Measurements from ENCODE around the gene SH3GL2.
"Not testable (repeated sequence)": the region's sequence is repeated elsewhere in the genome, so short reads cannot be mapped to it uniquely, and the experiment has no call there.

The SH3GL2 gene

DNA sequence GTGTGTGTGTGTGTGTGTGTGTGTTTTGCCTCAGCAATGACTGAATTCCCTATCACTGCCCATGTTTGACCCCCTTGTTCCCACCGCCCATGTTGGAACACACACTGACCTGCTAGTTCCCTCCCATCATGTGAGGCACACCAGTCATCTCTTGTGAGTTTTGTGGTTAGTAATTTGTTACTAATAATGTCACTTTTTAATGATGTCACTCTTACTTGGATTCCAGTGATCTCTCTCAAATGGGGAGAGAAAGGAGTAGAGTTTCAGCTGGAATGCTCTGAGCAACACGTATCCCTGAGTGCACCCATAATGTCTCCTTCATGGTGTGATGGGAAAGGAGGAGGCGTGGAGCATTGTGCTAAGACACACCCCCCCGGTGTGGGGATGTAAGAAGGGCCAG lies 172.6 kb downstream of the SH3GL2 start:
- Histone ChIP-seq H3K27ac (no peak overlapping the region), H3K4me3 (no peak overlapping the region), H3K9me3 (peaks cover 0 to 4% (median 0%) of the 10 kb centered on the region in 3 donors), H3K36me3 (no peaks in the 10 kb centered on the region), H3K27me3 (no peaks in the 10 kb centered on the region), H3K4me1 (no peaks in the 10 kb centered on the region)
- TF ChIP-seq, protein P1, sequence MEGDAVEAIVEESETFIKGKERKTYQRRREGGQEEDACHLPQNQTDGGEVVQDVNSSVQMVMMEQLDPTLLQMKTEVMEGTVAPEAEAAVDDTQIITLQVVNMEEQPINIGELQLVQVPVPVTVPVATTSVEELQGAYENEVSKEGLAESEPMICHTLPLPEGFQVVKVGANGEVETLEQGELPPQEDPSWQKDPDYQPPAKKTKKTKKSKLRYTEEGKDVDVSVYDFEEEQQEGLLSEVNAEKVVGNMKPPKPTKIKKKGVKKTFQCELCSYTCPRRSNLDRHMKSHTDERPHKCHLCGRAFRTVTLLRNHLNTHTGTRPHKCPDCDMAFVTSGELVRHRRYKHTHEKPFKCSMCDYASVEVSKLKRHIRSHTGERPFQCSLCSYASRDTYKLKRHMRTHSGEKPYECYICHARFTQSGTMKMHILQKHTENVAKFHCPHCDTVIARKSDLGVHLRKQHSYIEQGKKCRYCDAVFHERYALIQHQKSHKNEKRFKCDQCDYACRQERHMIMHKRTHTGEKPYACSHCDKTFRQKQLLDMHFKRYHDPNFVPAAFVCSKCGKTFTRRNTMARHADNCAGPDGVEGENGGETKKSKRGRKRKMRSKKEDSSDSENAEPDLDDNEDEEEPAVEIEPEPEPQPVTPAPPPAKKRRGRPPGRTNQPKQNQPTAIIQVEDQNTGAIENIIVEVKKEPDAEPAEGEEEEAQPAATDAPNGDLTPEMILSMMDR (IDR thresholded peaks at IDR 0.05) = no peak
- DNase-seq = no peak
- intact Hi-C loops (cut with DNase I; ENCODE audit: low total_unique reads) = no loop called here

DNA sequence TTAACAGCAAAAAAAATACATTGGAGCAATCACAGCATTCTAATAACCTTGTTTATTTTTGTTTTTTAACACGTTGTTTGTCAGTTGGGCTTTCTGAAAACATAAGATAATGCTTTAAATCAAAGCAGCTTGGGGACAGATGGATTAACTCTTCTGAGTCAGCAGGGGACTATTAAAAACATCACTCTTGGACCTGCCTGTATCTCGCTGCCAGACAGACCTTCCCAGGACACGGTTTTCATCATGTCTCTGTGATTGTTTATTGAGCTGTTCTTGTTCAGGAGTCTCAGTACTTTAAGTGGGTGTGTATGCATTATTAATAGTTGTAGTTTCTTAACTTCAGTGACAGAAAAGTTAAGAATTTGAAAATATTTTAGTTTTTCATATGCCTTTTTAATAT lies 173.2 kb downstream of the SH3GL2 start:
- DNase-seq = no peak
- Histone ChIP-seq H3K4me1 (no peaks in the 10 kb centered on the region), H3K36me3 (no peaks in the 10 kb centered on the region), H3K27ac (no peak overlapping the region), H3K9me3 (peaks cover 0 to 4% (median 0%) of the 10 kb centered on the region in 3 donors), H3K4me3 (no peak overlapping the region), H3K27me3 (no peaks in the 10 kb centered on the region)
- intact Hi-C loops (cut with DNase I; ENCODE audit: low total_unique reads) = no loop called here
- TF ChIP-seq, protein P1 (IDR thresholded peaks at IDR 0.05) = no peak

DNA sequence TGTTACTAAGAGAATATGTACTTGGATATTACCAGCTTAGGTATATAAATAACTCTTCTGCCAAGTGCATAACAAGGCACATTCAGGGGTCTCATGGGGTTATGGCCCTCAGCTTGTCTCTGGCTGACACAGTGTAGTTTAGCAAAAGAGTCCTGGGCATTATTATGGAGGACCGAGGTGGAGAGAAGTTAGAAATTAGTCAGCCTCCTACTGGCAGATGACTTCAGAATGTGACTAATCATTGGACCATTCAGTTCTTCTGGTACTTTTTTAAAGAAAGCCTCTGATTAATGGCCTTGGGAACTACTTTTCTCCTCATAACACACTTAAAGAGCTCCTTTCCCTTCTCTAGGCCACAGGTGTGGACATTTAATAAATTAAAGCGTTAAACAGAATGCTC lies 178.9 kb downstream of the SH3GL2 start:
- Histone ChIP-seq H3K27me3 (no peaks in the 10 kb centered on the region), H3K9me3 (peaks cover 0 to 4% (median 0%) of the 10 kb centered on the region in 3 donors), H3K4me3 (no peak overlapping the region), H3K4me1 (no peaks in the 10 kb centered on the region), H3K27ac (no peak overlapping the region), H3K36me3 (no peaks in the 10 kb centered on the region)
- TF ChIP-seq, protein P1 (IDR thresholded peaks at IDR 0.05) = no peak
- intact Hi-C loops (cut with DNase I; ENCODE audit: low total_unique reads) = no loop called here
- no peak for DNase-seq

DNA sequence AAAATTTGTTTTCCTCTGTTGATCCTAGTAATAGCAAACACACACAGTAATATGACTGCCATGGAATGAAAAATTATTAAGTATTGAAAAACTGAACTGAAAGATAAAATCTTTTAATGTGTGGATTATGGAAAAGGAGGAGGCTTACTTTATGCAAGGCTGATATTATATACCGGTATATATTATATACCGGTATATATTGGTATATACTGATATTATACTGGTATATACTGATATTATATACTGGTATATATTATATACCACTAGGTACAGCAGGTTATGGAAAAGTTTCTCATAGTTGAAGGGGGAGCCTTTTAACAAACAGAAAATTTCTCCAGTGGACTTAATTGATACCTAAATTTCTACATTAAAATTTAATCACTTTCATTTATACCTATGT lies 181.4 kb downstream of the SH3GL2 start:
- TF ChIP-seq, protein P1 (IDR thresholded peaks at IDR 0.05) = no peak
- no peaks in the 10 kb centered on the region for H3K36me3 ChIP-seq
- DNase-seq = no peak
- H3K4me1 ChIP-seq = no peaks in the 10 kb centered on the region
- H3K27ac ChIP-seq = no peak overlapping the region
- no peaks in the 10 kb centered on the region for H3K9me3 ChIP-seq
- intact Hi-C loops (cut with DNase I; ENCODE audit: low total_unique reads) = no loop called here
- H3K4me3 ChIP-seq = no peak overlapping the region
- H3K27me3 ChIP-seq = no peaks in the 10 kb centered on the region

DNA sequence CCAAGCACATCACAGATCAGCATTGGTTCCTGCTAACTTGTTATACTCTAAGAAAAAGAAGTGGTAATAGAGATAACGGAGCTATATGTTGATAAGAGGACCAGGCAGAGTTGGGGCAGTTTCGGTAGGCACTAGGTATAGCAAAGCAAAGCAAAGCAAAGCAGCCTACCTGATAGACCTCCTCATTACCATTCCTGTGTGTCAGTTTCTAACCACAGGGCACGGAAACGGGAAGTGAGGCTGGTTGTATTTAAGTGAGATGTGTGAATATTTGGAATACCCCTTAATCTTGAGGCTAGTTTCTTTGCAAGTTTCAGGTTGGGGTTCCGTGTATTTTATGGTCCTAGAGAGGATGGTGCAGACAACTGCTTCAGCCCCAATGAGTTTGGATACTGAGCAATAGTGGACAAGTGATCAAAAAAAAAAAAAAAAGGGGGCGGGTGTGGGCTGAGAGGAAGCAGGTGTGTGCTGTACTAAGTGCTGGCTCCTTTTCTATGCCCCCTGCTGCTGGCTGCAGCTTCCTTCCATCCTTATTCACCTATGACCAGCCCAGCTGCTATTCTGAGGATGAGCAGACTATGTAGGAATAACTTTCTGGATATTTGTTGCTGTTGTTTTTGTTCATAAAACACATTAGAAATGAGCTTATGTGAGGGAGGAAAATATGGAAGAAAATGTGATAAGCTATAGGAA lies 183.3 kb downstream of the SH3GL2 start:
- Histone ChIP-seq H3K36me3 (no peaks in the 10 kb centered on the region), H3K4me3 (no peak overlapping the region), H3K27ac (no peak overlapping the region), H3K4me1 (no peaks in the 10 kb centered on the region), H3K9me3 (no peaks in the 10 kb centered on the region), H3K27me3 (no peaks in the 10 kb centered on the region)
- DNase-seq = no peak
- intact Hi-C loops (cut with DNase I; ENCODE audit: low total_unique reads) = no loop called here
- TF ChIP-seq, protein P1 (IDR thresholded peaks at IDR 0.05) = no peak

DNA sequence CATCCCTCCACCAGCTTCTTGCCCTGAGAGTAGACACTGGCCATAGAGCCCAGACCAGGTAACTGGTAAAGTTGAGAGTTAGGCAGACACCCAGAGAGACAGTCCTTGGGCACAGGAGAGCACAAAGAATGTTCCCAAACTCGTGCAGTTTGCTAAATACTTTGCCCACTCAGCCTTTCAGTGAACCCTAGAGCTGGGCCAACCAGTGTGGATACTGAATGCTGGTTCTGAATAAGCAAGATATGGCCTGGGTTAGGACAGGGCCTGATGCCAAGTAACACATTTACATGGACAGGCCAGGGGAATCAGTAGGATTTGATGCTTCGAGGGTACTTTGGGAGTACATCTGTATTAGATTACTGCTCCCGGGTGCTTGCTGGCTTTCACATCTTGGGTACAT lies 185.4 kb downstream of the SH3GL2 start:
- intact Hi-C loops (cut with DNase I; ENCODE audit: low total_unique reads) = no loop called here
- TF ChIP-seq, protein P1 (IDR thresholded peaks at IDR 0.05) = no peak

DNA sequence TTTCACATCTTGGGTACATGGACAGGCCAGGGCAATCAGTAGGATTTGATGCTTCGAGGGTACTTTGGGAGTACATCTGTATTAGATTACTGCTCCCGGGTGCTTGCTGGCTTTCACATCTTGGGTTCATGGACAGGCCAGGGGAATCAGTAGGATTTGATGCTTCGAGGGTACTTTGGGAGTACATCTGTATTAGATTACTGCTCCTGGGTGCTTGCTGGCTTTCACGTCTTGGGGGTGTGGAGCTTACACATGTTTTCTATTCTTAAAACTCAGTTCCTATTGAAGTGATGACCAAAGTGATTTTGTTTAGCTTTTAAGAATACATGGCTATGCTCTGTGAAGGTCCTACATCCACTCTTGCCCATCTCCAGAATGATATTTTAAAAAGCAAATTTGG lies 186.3 kb downstream of the SH3GL2 start:
- intact Hi-C loops (cut with DNase I; ENCODE audit: low total_unique reads); DNase-seq; H3K27me3 ChIP-seq; H3K4me1 ChIP-seq; H3K4me3 ChIP-seq; H3K27ac ChIP-seq; H3K36me3 ChIP-seq; H3K9me3 ChIP-seq: not testable (repeated sequence)

More for the DNA sequence above, 185.4 kb downstream of the SH3GL2 start:
- no peak overlapping the region for H3K27ac ChIP-seq
- H3K4me1 ChIP-seq = no peaks in the 10 kb centered on the region
- no peaks in the 10 kb centered on the region for H3K36me3 ChIP-seq
- H3K27me3 ChIP-seq = no peaks in the 10 kb centered on the region
- no peak overlapping the region for H3K4me3 ChIP-seq
- DNase-seq = no peak
- H3K9me3 ChIP-seq = no peaks in the 10 kb centered on the region
